GM10266 (cell line): Measurements from ENCODE around the gene CTSZ.
"Not testable (repeated sequence)": the region's sequence is repeated elsewhere in the genome, so short reads cannot be mapped to it uniquely, and the experiment has no call there.

ENCODE experiments used
- DNase-seq: peaks from one replicate; pipeline ENCODE4 v3.0.0; 2012; ENCODE audit errors: extremely low spot score
- TF ChIP-seq, protein P1 (sequence below): IDR thresholded peaks from 2 replicates; pipeline ENCODE4 v1.5.1; 2012; ENCODE audit warnings: mild to moderate bottlenecking, low read depth; ENCODE audit not compliant: control insufficient read depth, insufficient read depth; ENCODE audit errors: missing control alignments

Gene CTSZ

GRCh38 chr20:59044796-59045195 is 37.7 kb upstream of the CTSZ start:
- TF ChIP-seq, protein P1, sequence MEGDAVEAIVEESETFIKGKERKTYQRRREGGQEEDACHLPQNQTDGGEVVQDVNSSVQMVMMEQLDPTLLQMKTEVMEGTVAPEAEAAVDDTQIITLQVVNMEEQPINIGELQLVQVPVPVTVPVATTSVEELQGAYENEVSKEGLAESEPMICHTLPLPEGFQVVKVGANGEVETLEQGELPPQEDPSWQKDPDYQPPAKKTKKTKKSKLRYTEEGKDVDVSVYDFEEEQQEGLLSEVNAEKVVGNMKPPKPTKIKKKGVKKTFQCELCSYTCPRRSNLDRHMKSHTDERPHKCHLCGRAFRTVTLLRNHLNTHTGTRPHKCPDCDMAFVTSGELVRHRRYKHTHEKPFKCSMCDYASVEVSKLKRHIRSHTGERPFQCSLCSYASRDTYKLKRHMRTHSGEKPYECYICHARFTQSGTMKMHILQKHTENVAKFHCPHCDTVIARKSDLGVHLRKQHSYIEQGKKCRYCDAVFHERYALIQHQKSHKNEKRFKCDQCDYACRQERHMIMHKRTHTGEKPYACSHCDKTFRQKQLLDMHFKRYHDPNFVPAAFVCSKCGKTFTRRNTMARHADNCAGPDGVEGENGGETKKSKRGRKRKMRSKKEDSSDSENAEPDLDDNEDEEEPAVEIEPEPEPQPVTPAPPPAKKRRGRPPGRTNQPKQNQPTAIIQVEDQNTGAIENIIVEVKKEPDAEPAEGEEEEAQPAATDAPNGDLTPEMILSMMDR: no peak
- DNase-seq: no peak

- no peak for DNase-seq
- TF ChIP-seq, protein P1: no peak
Measured at GRCh38 chr20:59044295-59044694, 37.2 kb upstream of the CTSZ start.

GRCh38 chr20:59043698-59044097 is 36.6 kb upstream of the CTSZ start:
- no peak for DNase-seq
- TF ChIP-seq, protein P1: no peak

DNA sequence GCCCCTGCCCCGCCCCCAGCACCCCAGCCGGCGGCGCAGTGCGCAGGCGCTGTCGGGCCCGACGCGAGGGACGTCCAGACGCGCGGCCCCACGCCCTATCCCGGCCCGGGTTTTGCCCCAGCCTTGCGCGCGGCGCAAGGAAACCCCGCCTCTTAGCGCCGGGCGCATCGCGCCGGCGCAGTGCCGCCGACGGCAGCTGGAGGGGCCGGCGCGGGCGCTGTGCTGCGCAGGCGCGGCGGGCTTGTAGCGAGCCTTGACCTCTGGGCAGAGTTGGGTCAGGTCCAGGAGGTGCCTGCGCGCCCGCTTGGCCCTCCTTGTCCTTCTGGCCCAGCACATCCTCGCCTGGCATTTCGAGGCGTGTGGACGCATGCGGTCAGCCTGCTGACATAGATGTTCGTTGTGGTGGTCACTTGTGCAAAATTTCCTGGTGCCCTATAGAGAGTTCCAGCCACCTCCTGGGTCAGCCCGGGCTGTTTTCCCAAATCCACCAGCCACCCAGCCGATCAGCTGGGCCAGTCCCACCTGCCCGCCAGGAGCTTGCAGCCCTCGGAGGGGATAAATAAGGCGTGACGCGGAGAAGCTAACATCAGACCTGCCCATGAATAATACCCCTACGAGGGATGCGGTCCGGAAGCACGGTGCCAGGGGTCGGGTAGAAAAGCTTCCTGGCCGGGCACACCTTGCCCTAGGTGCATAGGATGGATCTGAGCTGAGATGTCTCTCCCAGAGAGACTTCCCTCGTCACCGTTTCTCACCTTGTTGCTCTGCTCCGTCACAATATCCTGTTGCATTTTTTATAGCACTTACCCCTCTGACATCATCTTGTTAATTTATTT is 36.0 kb upstream of the CTSZ start:
- peak; percentile 99 for DNase-seq
- TF ChIP-seq, protein P1: no peak

GRCh38 chr20:59042151-59042795 is 35.2 kb upstream of the CTSZ start, which contains the start of gene PRELID3B:
TSS of gene PRELID3B (minus strand) at chr20:59042786. CDS start at chr20:59042730, 56 bp downstream.
- DNase-seq: peak; percentile 43
- TF ChIP-seq, protein P1: no peak

GRCh38 chr20:59041487-59041886 is 34.4 kb upstream of the CTSZ start:
- not testable (repeated sequence) for DNase-seq

- TF ChIP-seq, protein P1: no peak
- DNase-seq: no peak
Measured at GRCh38 chr20:59040667-59041066, 33.6 kb upstream of the CTSZ start.
